Adipose tissue (tissue), 3 donors: ENCODE measurements around the gene P2RX7. TPM values are rescaled to one million over a fixed set of nuclear protein-coding genes. Genes with fewer than 3 reads are reported as not detected.
"Not testable (repeated sequence)": the region's sequence is repeated elsewhere in the genome, so short reads cannot be mapped to it uniquely, and the experiment has no call there.

ENCODE experiments used
- H3K27ac ChIP-seq: one replicate; pipeline ENCODE4 v1.5.1; 2013; ENCODE audit warnings: low read depth, low read length
- WGBS, 3 donors: extraction: QIAGEN DNeasy Blood & Tissue Kit; methylation state at CpG; one replicate each; pipeline ENCODE4 v1.1.7; 2013; 5-methylcytosine and 5-hydroxymethylcytosine counted together
- polyA plus RNA-seq, 3 donors: library from polyadenylated mRNA; stranded (reverse); fragments of 200-250 nt; gene quantifications; one replicate each; pipeline ENCODE4 v1.2.3, GENCODE V29; 2013
- donor health status: healthy with polysubstance abuse.
- donor health status: Bipolar disorder and iron deficiency.
- donor health status: healthy.

The P2RX7 gene
- polyA plus RNA-seq, 3 donors: 0.55 to 0.90 (median 0.61) TPM

GRCh38 chr12:121128908-121129810, 3.5 kb upstream of the P2RX7 start:
- H3K27ac ChIP-seq: no peak overlapping the region
- 9 to 32% (median 13%) methylated on average over 11 of the region's 11 CpGs for WGBS, 3 donors

DNA sequence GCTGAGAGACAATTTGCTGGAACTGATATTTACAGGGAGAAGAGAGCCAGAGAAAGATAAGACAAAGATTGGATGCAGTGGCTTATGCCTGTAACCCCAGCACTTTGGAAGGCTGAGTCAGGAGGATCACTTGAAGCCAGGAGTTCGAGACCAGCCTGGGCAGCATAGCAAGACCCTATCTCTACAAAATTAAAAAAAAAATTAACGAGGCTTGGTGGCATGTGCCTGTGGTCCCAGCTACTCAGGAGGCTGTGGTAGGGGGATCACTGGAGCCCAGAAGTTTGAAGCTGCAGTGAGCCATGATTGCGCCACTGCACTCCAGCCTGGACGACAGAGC, 2.9 kb upstream of the P2RX7 start:
- 87 to 97% (median 88%) methylated on average over 4 of the region's 4 CpGs for WGBS, 3 donors
- no peak overlapping the region for H3K27ac ChIP-seq

- WGBS, 3 donors: 73 to 88% (median 88%) methylated on average over 6 of the region's 6 CpGs
Measured at GRCh38 chr12:121130866-121131373, 1.8 kb upstream of the P2RX7 start.

GRCh38 chr12:121131941-121132341, 735 bp upstream of the P2RX7 start:
- 77 to 87% (median 86%) methylated on average over 4 of the region's 4 CpGs for WGBS, 3 donors
- H3K27ac ChIP-seq: no peak overlapping the region

More at GRCh38 chr12:121130866-121131373, 1.8 kb upstream of the P2RX7 start:
- H3K27ac ChIP-seq: no peak overlapping the region

GRCh38 chr12:121133838-121134237, 1.2 kb downstream of the P2RX7 start:
- no peak overlapping the region for H3K27ac ChIP-seq
- WGBS, 3 donors: 90 to 93% (median 92%) methylated on average over 7 of the region's 7 CpGs

- WGBS, 3 donors: 88 to 94% (median 93%) methylated on average over 3 of the region's 3 CpGs
- H3K27ac ChIP-seq: no peak overlapping the region
Measured at GRCh38 chr12:121135320-121135719, 2.6 kb downstream of the P2RX7 start.

DNA sequence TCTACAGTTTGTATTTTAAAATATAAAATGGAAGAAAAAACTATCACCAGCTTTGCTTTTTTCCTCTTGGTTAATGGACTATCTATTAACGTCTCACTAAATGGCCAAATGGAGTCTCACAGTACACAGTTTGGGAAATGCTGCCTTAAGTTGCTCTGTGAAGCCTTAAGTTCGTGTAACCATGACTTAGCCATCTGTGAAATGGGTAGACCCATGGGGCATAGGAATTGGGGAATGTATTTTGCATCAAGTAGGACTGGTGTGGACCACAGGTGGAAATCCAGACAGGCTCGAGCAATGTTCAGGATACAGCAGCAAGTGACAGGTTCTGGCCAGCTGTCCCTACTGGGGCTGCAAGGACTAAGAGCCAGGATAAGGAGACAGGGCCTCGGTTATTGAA, 4.8 kb downstream of the P2RX7 start:
- WGBS, 3 donors: 86 to 93% (median 92%) methylated on average over 4 of the region's 4 CpGs
- no peak overlapping the region for H3K27ac ChIP-seq

DNA sequence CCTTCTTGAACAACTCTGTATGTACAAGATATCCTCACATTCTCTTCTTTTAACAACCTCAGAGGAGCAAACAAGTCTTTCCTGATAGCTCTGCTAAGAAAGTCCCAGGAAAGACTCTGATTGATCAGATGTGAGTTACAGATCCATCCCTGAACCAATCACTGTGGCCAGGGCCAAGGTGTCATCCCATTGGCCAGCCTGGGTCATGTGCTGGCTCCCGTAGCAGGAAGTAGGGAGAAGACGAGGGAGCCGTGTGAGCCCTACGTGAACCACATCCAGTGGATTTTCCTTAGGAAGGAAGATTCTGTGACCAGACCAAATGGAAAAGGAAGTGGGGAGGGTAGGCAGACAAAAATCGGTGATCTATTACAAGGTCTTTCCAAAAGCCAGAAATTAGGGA, 5.6 kb downstream of the P2RX7 start:
- WGBS, 3 donors: 71 to 96% (median 73%) methylated on average over 5 of the region's 5 CpGs
- H3K27ac ChIP-seq: no peak overlapping the region

DNA sequence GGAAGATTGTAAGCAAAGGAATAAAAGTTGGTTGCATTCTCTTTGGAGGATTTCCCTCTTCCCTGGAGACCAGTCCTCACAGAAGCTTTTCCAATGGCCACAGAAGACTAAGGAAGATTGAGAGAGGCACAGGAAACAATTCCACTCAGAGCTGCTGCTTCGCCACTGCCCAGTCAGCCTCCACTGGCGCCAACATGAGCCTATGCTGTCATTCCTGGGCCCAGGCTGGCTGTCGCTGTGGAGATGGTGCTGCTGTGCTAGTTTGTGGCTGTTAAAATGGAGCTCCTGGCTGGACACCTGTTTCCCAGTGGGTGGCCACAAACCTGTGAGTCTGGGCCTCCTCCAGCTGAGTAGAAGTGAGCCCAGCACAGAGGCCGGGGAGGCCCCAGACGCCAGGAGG, 6.6 kb downstream of the P2RX7 start:
- H3K27ac ChIP-seq: no peak overlapping the region
- 93 to 96% (median 95%) methylated on average over 5 of the region's 5 CpGs for WGBS, 3 donors

- H3K27ac ChIP-seq: no peak overlapping the region
- 82 to 93% (median 93%) methylated on average over 11 of the region's 11 CpGs for WGBS, 3 donors
Measured at GRCh38 chr12:121142171-121142950, 9.7 kb downstream of the P2RX7 start.

DNA sequence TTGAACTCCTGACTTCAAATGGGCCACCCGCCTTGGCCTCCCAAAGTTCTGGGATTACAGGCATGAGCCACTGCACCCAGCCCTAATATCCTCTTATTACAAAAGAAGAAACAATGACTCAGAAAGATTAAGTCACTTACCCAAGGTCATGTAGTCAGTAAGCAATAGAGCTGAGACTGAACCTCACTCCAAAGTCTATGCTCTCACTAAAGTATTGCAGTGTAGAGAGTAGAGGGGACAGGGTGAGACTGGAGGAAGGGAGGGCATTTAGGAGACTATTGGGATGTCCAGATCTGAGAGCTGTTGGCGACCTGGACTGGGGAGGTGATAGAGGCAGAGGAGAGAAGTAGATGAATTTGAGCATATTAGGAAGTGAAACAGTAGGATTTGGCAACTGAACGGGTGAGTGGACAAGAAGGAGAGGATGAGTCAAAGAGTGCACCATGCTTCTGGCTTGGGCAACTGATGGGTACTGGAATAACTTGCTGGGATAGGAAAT, 11.8 kb downstream of the P2RX7 start:
- WGBS, 3 donors: 62 to 79% (median 67%) methylated on average over 3 of the region's 3 CpGs
- H3K27ac ChIP-seq: no peak overlapping the region

DNA sequence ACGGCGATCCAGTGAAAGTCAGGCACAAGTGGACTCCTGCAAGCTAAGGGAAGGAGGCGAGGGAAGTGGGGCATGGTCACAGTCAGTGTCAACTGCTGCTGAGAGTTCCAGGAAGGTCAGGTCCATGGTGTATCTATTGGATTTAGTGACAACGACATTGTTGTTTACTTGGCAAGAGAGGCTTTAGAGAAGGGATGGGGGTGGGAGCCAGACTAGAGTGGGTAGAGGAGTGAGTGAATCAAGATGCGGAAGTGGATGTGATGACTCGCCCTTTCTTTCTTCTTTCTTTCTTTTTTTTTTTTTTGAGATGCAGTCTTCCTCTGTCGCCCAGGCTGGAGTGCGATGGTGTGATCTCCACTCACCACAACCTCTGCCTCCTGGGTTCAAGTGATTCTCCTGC, 12.5 kb downstream of the P2RX7 start:
- H3K27ac ChIP-seq: no peak overlapping the region
- 58 to 75% (median 64%) methylated on average over 8 of the region's 8 CpGs for WGBS, 3 donors

GRCh38 chr12:121149289-121149688, 16.6 kb downstream of the P2RX7 start:
- 88 to 89% (median 88%) methylated on average over 3 of the region's 3 CpGs for WGBS, 3 donors
- H3K27ac ChIP-seq: not testable (repeated sequence)

DNA sequence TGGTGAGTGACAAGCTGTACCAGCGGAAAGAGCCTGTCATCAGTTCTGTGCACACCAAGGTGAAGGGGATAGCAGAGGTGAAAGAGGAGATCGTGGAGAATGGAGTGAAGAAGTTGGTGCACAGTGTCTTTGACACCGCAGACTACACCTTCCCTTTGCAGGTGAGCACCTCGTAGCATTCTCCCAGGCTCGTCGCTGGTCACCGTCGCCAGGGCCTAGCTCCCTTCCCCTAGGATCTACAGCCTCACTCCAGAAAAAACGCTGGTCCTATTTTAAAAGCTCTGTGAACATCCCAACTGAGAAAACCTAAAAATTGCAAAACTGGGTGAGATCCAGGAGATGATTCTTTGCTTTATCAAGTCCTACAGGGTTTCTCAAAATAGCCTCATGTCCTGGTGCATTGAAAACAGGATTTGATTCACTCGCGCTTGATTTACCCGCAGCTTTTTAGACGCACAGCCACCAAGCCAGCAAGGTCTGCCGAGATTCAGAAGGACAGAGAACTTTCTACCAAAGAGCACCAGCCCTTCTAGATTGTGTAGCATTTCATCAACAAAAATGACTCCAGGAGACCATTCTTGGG, 22.2 kb downstream of the P2RX7 start:
- WGBS, 3 donors: 78 to 90% (median 85%) methylated on average over 14 of the region's 14 CpGs

GRCh38 chr12:121156365-121156764, 23.7 kb downstream of the P2RX7 start:
- no peak overlapping the region for H3K27ac ChIP-seq
- WGBS, 3 donors: 75 to 92% (median 89%) methylated on average over 5 of the region's 5 CpGs

More for the DNA sequence above, 22.2 kb downstream of the P2RX7 start:
- no peak overlapping the region for H3K27ac ChIP-seq

DNA sequence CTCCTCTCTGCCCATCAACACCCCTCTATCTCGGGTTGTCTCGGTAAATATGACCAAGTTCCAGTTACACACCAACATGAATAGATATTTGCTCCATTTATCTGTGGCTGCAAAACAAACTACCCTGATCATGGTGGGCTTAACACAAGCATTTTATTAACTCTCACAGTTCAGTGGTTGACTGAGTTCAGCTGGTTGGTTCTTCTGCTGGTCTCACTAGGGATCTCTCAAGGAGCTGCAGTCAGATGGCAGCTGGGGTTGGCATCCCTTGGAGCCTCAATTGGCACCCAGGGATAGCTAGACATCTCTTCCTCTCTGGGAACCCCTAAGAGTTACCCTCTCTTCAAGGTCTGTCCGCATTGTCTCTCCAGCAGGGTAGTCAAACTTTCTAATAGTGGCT, 25.4 kb downstream of the P2RX7 start:
- no peak overlapping the region for H3K27ac ChIP-seq
- WGBS, 3 donors: 92 to 97% (median 96%) methylated on average over 3 of the region's 3 CpGs

- H3K27ac ChIP-seq: not testable (repeated sequence)
- WGBS, 3 donors: 76 to 87% (median 85%) methylated on average over 5 of the region's 5 CpGs
Measured at GRCh38 chr12:121158728-121159351, 26.2 kb downstream of the P2RX7 start.
